Measurements from ENCODE around the gene BCS1L. TPM values are rescaled to one million over a fixed set of nuclear protein-coding genes. Genes with fewer than 3 reads are reported as not detected.

The BCS1L gene, protein sequence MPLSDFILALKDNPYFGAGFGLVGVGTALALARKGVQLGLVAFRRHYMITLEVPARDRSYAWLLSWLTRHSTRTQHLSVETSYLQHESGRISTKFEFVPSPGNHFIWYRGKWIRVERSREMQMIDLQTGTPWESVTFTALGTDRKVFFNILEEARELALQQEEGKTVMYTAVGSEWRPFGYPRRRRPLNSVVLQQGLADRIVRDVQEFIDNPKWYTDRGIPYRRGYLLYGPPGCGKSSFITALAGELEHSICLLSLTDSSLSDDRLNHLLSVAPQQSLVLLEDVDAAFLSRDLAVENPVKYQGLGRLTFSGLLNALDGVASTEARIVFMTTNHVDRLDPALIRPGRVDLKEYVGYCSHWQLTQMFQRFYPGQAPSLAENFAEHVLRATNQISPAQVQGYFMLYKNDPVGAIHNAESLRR
- total RNA-seq: 42.6 and 48.1 TPM in 2 replicates

DNA sequence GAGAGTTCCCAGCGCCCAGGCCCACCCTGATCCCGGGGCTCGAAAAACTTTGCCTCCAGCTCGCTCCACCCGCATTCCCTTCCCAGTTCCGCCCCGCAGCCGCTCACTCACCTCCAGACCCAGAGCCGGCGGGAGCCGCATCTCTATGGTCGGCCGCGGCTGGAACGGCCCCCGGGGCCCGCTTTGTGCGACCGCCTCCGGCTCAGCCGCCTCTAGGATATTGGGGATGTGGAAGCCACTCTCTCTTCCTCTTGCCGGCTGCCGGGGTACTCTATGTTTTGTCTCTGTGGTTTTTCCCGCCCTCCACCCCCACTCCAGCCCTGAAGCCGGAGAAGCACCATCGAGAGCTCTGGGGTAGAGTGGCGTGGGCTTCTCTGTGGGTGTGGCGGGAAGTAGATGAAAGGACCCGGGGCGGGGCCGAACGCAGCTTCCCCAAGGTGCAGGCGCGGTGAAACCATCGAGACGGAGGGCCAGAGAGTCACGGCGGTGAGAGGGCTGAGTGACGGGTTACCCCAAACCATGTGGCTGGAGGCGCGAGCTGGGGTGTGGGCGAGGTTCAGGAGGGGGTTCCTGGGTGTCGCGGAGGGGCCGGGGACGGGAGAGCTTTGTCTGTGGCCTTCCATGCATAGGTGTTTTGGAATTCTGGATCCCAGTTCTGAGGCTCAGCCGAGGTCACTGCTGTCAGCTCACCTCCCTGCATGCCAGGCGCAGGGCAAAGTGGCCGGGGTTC lies at the start of gene BCS1L, which contains the start of gene ZNF142:
BCS1L (plus strand) TSS at position 426 of the 730 bp plus-strand sequence. CDS start 1,305 bp downstream, outside the sequence.
ZNF142 (minus strand) TSS at position 366 of the 730 bp plus-strand sequence. CDS start 3,194 bp downstream, outside the sequence.

DNA sequence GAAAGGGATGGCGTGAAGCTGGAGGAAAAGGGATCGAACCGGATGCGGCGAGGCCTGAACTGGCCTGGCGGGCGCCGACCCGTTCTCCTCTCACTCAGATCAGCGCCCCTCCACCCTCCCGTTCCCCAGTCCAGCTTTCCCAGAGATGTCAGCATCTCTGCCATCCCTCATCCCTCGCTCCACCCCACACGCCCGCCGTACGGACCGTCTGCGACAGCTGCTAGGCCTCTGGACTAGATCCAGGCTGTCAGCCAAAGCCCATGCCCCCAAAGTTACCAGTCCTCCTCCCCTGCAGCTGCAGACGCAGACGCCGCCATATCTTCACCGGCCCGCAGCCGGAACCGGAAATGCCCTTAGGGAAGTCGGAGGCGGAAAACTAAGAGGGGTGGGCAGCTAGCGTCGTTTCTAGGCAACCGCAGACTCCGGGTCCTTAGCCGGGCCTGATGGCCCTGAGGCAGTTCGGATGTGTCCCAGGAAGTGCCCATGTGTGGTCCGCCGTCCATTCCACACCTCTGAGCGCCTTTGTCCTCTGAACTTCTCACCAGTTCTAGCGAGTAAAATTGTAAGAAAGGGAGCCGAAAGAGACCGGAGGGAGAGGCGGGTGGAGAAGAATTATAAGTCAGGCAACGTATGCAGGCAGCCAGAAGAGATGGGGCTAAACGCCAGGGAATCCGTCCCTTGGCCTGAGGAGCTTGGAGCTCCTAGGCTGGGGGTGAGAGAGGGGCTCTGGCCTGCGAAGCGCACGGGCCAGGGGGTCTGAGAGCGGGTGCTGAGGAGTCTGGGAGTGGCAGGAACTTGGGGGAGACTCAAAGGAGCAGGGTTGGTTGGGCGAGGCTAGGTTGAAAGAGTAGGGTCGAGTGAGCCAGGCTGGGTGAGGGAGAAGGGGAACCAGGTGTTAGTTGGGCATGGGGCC lies 12.4 kb downstream of the BCS1L start, which contains the start of the genes RNF25 and STK36:
RNF25 (minus strand) TSS at position 349 of the 913 bp plus-strand sequence; CDS start at position 317, 32 bp downstream.
STK36 (plus strand) TSS at position 433 of the 913 bp plus-strand sequence. CDS start 744 bp downstream, outside the sequence.

DNA sequence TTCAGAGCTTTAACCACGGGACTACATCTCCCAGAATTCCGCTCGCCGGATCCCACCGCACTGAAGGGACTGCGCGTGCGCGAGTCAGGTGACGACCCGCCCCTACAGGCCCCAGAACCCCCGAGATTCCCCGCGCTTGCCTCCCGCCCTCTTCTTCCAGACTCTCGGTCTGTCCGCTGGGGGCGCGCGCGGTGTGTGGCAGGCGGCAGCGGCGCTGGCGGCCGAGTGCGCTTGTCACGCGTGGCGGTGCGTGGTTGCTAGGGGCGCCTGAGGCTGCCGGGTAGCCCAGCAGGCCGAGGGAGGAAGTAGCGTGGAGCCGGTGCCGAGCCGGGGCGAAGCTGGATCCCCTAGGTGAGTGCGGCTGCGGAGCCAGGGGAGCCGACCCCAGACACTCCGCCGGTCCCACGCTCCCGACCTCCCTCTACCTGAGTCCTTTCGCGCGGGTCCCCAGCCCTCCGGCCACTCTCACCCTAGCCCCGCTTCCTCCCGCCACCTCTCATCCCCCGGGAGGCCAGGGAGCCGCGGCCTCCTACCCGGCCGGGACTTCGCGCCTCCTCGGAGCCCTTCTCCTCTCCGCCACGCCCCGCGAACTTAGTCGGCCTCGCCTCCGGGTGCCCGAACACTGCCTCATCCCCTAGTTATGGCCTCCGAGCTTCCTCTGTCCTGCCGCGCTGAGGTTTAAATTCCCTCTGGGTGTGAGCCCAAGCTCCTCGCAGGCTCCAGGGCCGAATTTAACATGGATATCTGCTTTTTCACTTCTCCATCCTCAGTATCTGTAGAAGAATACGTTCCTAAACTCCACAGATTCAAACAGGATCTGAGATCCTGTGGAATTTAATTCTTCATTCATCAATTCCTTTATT lies 51.4 kb downstream of the BCS1L start, which contains the start of gene TTLL4:
TTLL4 (plus strand) TSS at position 149 of the 863 bp plus-strand sequence. CDS start 26,842 bp downstream, outside the sequence.

Other genes with a start within 250 kb of the BCS1L start
- gene VIL1, start 240.6 kb upstream of the BCS1L start, total RNA-seq: under 0.01 TPM in 1 of 2 replicates, not detected in the other
- gene USP37, start 91.3 kb upstream of the BCS1L start, total RNA-seq: 11.3 and 17.6 TPM in 2 replicates
- 55.1 and 77.6 TPM in 2 replicates for gene CNOT9, start 90.8 kb upstream of the BCS1L start, total RNA-seq
- 2.2 and 2.6 TPM in 2 replicates for gene PLCD4, start 51.8 kb upstream of the BCS1L start, total RNA-seq
- gene ZNF142, start 60 bp upstream of the BCS1L start, total RNA-seq: 12.9 and 20.9 TPM in 2 replicates
- 29.8 and 39.3 TPM in 2 replicates for gene RNF25, start 12.3 kb downstream of the BCS1L start, total RNA-seq
- gene STK36, start 12.4 kb downstream of the BCS1L start, total RNA-seq: 22.4 and 24.0 TPM in 2 replicates
- gene TTLL4, start 51.2 kb downstream of the BCS1L start, total RNA-seq: 12.1 and 15.1 TPM in 2 replicates
- 0.98 and 3.7 TPM in 2 replicates for gene CYP27A1, start 122.5 kb downstream of the BCS1L start, total RNA-seq
- 0.37 TPM in 1 of 2 replicates, not detected in the other for gene PRKAG3, start 172.1 kb downstream of the BCS1L start, total RNA-seq
- not detected in 2 replicates for gene WNT6, start 200.1 kb downstream of the BCS1L start, total RNA-seq
- gene WNT10A, start 221.2 kb downstream of the BCS1L start, total RNA-seq: not detected in 2 replicates

All from subcutaneous preadipocyte (primary cell).